GM18505 (cell line): ENCODE data around the gene PROM2.
"Not testable (repeated sequence)": the region's sequence is repeated elsewhere in the genome, so short reads cannot be mapped to it uniquely, and the experiment has no call there.

Experiments
- ATAC-seq: cut with Tn5 transposase; IDR thresholded peaks from one replicate; pipeline ENCODE4 v1.9.1; 2021; ENCODE audit not compliant: unreplicated experiment
- POLR2A ChIP-seq: IDR thresholded peaks from 4 replicates; pipeline ENCODE4 v1.6.1; 2011; ENCODE audit warnings: borderline replicate concordance; ENCODE audit not compliant: insufficient read depth, insufficient read length; ENCODE audit errors: extremely low read depth

The PROM2 gene

GRCh38 chr2:95274291-95275150 lies at the start of gene PROM2:
PROM2 (plus strand) TSS chr2:95274449; CDS start chr2:95274586, 137 bp downstream.
- ATAC-seq, result no peak
- no peak for TF ChIP-seq POLR2A

- TF ChIP-seq POLR2A, result no peak
- no peak for ATAC-seq
These were observed 48.6 kb upstream of the PROM2 start for GRCh38 chr2:95225658-95226057.

- no peak for ATAC-seq
- no peak for TF ChIP-seq POLR2A
These were observed 42.5 kb upstream of the PROM2 start for GRCh38 chr2:95231723-95232122.

GRCh38 chr2:95232232-95232631 lies 42.0 kb upstream of the PROM2 start:
- ATAC-seq, result no peak
- no peak for TF ChIP-seq POLR2A

- no peak for ATAC-seq
- no peak for TF ChIP-seq POLR2A
These were observed 39.9 kb upstream of the PROM2 start for GRCh38 chr2:95234286-95234785.

GRCh38 chr2:95234816-95235215 lies 39.4 kb upstream of the PROM2 start:
- no peak for ATAC-seq
- no peak for TF ChIP-seq POLR2A

- ATAC-seq, result no peak
- TF ChIP-seq POLR2A, result no peak
These were observed 36.1 kb upstream of the PROM2 start for GRCh38 chr2:95238131-95238530.

- ATAC-seq, result no peak
- no peak for TF ChIP-seq POLR2A
These were observed 34.2 kb upstream of the PROM2 start for GRCh38 chr2:95240091-95240490.

GRCh38 chr2:95240556-95240955 lies 33.7 kb upstream of the PROM2 start:
- ATAC-seq, result no peak
- TF ChIP-seq POLR2A, result no peak

GRCh38 chr2:95242084-95242483 lies 32.2 kb upstream of the PROM2 start:
- not testable (repeated sequence) for ATAC-seq

- ATAC-seq, result no peak
- no peak for TF ChIP-seq POLR2A
These were observed 16.0 kb upstream of the PROM2 start for GRCh38 chr2:95258271-95258670.

GRCh38 chr2:95260028-95261023 lies 13.9 kb upstream of the PROM2 start:
- no peak for TF ChIP-seq POLR2A
- ATAC-seq, result no peak

GRCh38 chr2:95261602-95262001 lies 12.6 kb upstream of the PROM2 start:
- no peak for ATAC-seq

GRCh38 chr2:95262896-95263542 lies 11.2 kb upstream of the PROM2 start:
- no peak for ATAC-seq
- TF ChIP-seq POLR2A, result no peak

More at GRCh38 chr2:95261602-95262001, 12.6 kb upstream of the PROM2 start:
- no peak for TF ChIP-seq POLR2A

GRCh38 chr2:95264624-95265023 lies 9.6 kb upstream of the PROM2 start:
- no peak for ATAC-seq
- no peak for TF ChIP-seq POLR2A
